GM12801 (cell line): ENCODE measurements around the gene GAB1.

ENCODE experiments used
- CTCF ChIP-seq: IDR thresholded peaks from one replicate; pipeline ENCODE4 v1.5.1; 2011; ENCODE audit warnings: control low read depth; ENCODE audit not compliant: insufficient read length; ENCODE audit errors: extremely low read depth

GAB1 gene

GRCh38 chr4:143391261-143391660 lies 54.6 kb downstream of the GAB1 start:
- no peak for TF ChIP-seq CTCF

- no peak for TF ChIP-seq CTCF
Observed at GRCh38 chr4:143391895-143392294, 55.2 kb downstream of the GAB1 start.

- no peak for TF ChIP-seq CTCF
Observed at GRCh38 chr4:143393195-143393594, 56.5 kb downstream of the GAB1 start.

- no peak for TF ChIP-seq CTCF
Observed at GRCh38 chr4:143394739-143395453, 58.2 kb downstream of the GAB1 start.

- no peak for TF ChIP-seq CTCF
Observed at GRCh38 chr4:143396695-143397094, 60.0 kb downstream of the GAB1 start.

- no peak for TF ChIP-seq CTCF
Observed at GRCh38 chr4:143397335-143397734, 60.7 kb downstream of the GAB1 start.

GRCh38 chr4:143397887-143398286 lies 61.2 kb downstream of the GAB1 start:
- TF ChIP-seq CTCF: no peak
